Ascending aorta (tissue), 2 donors: ENCODE results near the gene PIGL. TPM values are rescaled to one million over a fixed set of nuclear protein-coding genes. Genes with fewer than 3 reads are reported as not detected.

ENCODE experiments used
- DNase-seq, 2 donors: peaks; one replicate each; pipeline ENCODE4 v3.0.0-alpha.2; 2019; ENCODE audit warnings: low spot score in 2 of 2
- H3K27ac ChIP-seq, 2 donors: fragments of 200-600 bp; sonication (generic); one replicate each; pipeline ENCODE4 v1.5.1; 2016 to 2017; ENCODE audit warnings: mild to moderate bottlenecking in 1 of 2
- H3K27me3 ChIP-seq: fragments of 200-600 bp; sonication (generic); one replicate; pipeline ENCODE4 v1.5.1; 2017
- H3K36me3 ChIP-seq, 2 donors: fragments of 200-600 bp; sonication (generic); one replicate each; pipeline ENCODE4 v1.5.1; 2016
- H3K4me1 ChIP-seq, 2 donors: fragments of 200-600 bp; sonication (generic); one replicate each; pipeline ENCODE4 v1.5.1; 2016 to 2017; ENCODE audit warnings: mild to moderate bottlenecking in 1 of 2
- H3K4me3 ChIP-seq, 2 donors: fragments of 200-600 bp; sonication (generic); one replicate each; pipeline ENCODE4 v1.5.1; 2016 to 2017; ENCODE audit warnings: mild to moderate bottlenecking in 1 of 2
- H3K9me3 ChIP-seq, 2 donors: fragments of 200-600 bp; sonication (generic); one replicate each; pipeline ENCODE4 v1.5.1; 2016
- intact Hi-C: fragments of 100-400 bp; cut with DNase I; formaldehyde crosslinking; loops from one replicate; pipeline ENCODE4 v1.15.1; 2023
- total RNA-seq: library from RNA; depleted of rRNA; stranded (reverse); fragments of >200 nt; gene quantifications from one replicate; pipeline ENCODE4 v1.1.0, GENCODE V29; 2016
- TF ChIP-seq, protein P1 (sequence below), 3 experiments: fragments of 200-600 bp in 2 of 3; fragments of 450-650 bp in 1 of 3; sonication (generic) in 2 of 3; IDR thresholded peaks; one replicate each; pipeline ENCODE4 v1.5.1; 2016 to 2019; ENCODE audit warnings: antibody characterized with exemption in 3 of 3, mild to moderate bottlenecking in 1 of 3, moderate library complexity in 1 of 3

PIGL gene
- total RNA-seq, 1 donor from 2014 or later: 6.2 TPM

GRCh38 chr17:16281351-16281750 is 64.3 kb downstream of the PIGL start:
- Histone ChIP-seq H3K9me3 (no peaks in the 10 kb centered on the region), H3K27ac (no peak overlapping the region), H3K4me1 (peaks cover 5 to 20% of the 10 kb centered on the region in 2 donors), H3K4me3 (no peak overlapping the region), H3K36me3 (no peaks in the 10 kb centered on the region), H3K27me3 (no peaks in the 10 kb centered on the region)
- TF ChIP-seq, protein P1, sequence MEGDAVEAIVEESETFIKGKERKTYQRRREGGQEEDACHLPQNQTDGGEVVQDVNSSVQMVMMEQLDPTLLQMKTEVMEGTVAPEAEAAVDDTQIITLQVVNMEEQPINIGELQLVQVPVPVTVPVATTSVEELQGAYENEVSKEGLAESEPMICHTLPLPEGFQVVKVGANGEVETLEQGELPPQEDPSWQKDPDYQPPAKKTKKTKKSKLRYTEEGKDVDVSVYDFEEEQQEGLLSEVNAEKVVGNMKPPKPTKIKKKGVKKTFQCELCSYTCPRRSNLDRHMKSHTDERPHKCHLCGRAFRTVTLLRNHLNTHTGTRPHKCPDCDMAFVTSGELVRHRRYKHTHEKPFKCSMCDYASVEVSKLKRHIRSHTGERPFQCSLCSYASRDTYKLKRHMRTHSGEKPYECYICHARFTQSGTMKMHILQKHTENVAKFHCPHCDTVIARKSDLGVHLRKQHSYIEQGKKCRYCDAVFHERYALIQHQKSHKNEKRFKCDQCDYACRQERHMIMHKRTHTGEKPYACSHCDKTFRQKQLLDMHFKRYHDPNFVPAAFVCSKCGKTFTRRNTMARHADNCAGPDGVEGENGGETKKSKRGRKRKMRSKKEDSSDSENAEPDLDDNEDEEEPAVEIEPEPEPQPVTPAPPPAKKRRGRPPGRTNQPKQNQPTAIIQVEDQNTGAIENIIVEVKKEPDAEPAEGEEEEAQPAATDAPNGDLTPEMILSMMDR (IDR thresholded peaks at IDR 0.05): no peak
- intact Hi-C loops: loop anchor here (10.0 kb wide), 1 partner anchor 243 kb away; no protein-coding TSS in a partner anchor
- DNase-seq: no peak

- H3K36me3 ChIP-seq: no peaks in the 10 kb centered on the region
- H3K9me3 ChIP-seq: no peaks in the 10 kb centered on the region
- peak overlapping the region in 1 of 2 donors; percentile 100 for H3K27ac ChIP-seq
- no peak for DNase-seq
- H3K4me3 ChIP-seq: no peak overlapping the region
- TF ChIP-seq, protein P1 (IDR thresholded peaks at IDR 0.05): no peak
- H3K27me3 ChIP-seq: no peaks in the 10 kb centered on the region
- H3K4me1 ChIP-seq: peaks cover 12 to 27% of the 10 kb centered on the region in 2 donors
- intact Hi-C loops: loop anchor here (10.0 kb wide), 1 partner anchor 242 kb away; no protein-coding TSS in a partner anchor
Measured at GRCh38 chr17:16282522-16282921, 65.5 kb downstream of the PIGL start.

DNA sequence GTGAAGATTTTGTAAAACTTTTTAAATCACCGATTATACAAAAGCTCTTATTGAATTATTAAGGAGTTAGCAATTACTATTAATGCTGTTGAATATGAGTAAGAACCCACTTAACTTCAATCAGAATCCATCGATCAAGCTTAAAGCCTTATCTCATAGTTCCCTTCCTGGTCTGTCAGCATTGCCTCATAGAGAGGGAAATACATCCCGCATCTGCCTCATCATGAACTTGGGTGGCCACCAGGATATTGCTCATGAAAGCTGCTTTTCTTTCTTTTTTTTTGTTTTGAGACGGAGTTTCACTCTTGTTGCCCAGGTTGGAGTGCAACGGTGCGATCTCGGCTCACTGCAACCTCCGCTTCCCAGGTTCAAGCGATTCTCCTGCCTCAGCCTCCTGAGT is 66.7 kb downstream of the PIGL start:
- TF ChIP-seq, protein P1 (IDR thresholded peaks at IDR 0.05): no peak
- intact Hi-C loops: loop anchor here (10.0 kb wide), 1 partner anchor 241 kb away; no protein-coding TSS in a partner anchor
- Histone ChIP-seq H3K27me3 (no peaks in the 10 kb centered on the region), H3K36me3 (no peaks in the 10 kb centered on the region), H3K27ac (peak overlapping the region; percentile 98 to 100), H3K4me1 (peaks cover 18 to 37% of the 10 kb centered on the region in 2 donors), H3K9me3 (no peaks in the 10 kb centered on the region), H3K4me3 (no peak overlapping the region)
- DNase-seq: no peak

- Histone ChIP-seq H3K27ac (peak overlapping the region; percentile 98 to 100), H3K9me3 (no peaks in the 10 kb centered on the region), H3K4me1 (peaks cover 18 to 42% of the 10 kb centered on the region in 2 donors), H3K36me3 (no peaks in the 10 kb centered on the region), H3K27me3 (no peaks in the 10 kb centered on the region), H3K4me3 (peak overlapping the region; percentile 39 to 48)
- DNase-seq: no peak
- intact Hi-C loops: loop anchor here (2.0 to 10.0 kb wide), 4 partner anchors 31 to 239 kb away; partner anchors contain the start of gene CENPV
- TF ChIP-seq, protein P1 (IDR thresholded peaks at IDR 0.05): peak in 2 of 3 experiments; percentile 32 to 41
Measured at GRCh38 chr17:16285646-16286008, 68.6 kb downstream of the PIGL start.

DNA sequence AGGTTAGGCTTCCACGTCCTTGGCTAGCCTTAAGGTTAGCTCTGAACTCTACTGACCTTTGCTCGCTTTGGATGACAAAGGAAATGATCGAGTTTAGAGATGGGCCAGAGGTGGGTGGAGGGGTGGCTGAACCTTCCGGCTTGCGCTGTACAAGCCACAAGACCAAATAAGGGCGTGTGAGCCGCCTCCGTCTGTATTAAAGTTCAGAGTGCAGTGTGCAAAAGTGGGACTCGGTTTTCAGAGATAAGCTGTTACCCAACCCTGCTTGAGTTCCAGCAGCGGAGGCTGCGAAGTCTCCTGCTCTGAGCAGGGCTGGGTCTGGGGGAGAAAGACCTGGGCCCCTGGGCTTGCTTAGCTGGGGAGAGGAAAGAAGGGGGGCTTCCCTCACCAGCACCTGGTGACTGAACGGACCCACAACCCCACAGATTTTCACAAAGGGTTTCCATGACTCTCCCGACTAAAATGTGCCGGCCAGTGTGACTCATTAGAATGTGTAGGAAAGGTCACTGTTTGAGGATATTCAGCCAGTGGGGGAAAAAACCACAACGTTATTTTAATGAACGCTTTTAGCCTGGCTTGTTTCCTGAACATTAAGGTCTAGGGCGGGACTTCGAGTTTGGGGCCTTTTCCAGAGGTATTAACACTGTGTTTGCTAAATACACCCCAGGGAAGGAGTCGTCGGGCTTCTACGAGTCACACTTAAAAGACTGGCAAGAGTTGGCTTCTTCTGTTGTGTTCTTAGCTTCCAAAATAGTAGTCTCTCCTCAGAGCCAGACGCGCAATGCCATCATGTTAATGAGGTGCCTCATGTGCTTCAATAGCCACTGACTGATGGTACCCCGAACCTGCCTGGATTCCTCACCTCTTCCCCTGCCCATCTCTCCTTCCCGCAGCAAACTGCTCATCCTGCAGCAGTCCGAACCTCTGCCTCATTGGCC is 69.3 kb downstream of the PIGL start:
- DNase-seq: peak; percentile 73 to 93
- Histone ChIP-seq H3K9me3 (no peaks in the 10 kb centered on the region), H3K27me3 (no peaks in the 10 kb centered on the region), H3K4me1 (peaks cover 18 to 39% of the 10 kb centered on the region in 2 donors), H3K36me3 (no peaks in the 10 kb centered on the region), H3K4me3 (peak overlapping the region; percentile 39 to 48), H3K27ac (peak overlapping the region; percentile 98 to 100)
- intact Hi-C loops: loop anchor here (2.0 to 10.0 kb wide), 4 partner anchors 31 to 239 kb away; partner anchors contain the start of gene CENPV
- TF ChIP-seq, protein P1 (IDR thresholded peaks at IDR 0.05): no peak
